Stimulated activated CD4-positive, alpha-beta T cell treated with anti-CD3 and anti-CD28 coated beads, Interleukin-4, amount 100 ng/mL, for 24 hours (primary cell): ENCODE results near the gene GRID2.

Experiments used
- DNase-seq: peaks from one replicate; pipeline ENCODE4 v3.0.0-alpha.2; 2020

GRID2 gene

DNA sequence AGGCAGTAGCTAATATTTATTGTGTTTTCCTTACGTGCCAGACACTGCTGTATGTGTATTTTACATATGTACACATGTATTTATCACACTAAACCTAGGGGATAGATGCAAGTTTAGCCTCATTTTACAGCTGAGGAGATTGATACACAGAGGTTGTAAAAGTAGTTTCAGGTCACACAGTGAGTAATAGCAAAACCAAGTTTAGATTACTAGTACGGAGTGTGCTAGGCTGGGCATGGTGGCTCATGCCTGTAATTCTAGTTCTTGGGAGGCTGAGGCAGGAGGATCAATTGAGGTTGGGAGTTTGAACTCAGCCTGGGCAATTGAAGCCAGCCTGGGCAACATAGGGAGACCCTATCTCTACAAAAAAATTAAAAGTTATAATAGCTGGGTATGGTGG, 823.7 kb downstream of the GRID2 start:
- DNase-seq = no peak

- DNase-seq = no peak
Observed at GRCh38 chr4:93132631-93133030, 828.9 kb downstream of the GRID2 start.

DNA sequence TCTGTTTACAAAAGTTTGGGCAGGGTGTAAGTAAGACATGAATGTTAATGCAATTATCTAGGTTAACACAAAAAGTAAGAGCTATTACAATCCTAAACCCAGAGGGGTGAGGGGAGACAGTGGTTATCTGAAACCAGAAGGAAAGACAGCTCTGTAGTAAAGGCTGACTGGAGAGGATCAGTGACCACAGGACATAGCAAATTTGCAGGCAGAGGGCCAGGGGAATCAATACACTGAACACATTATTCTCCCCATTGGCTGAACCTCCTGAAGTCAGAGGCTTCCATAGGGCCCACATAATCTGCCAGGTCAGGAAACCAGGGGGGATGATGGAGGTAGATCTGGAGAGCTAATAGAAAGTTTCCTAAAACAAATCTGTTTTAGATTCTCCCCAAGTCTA, 835.4 kb downstream of the GRID2 start:
- DNase-seq = no peak

GRCh38 chr4:93143902-93144301, 840.1 kb downstream of the GRID2 start:
- no peak for DNase-seq

- DNase-seq = no peak
Observed at GRCh38 chr4:93144644-93145043, 840.9 kb downstream of the GRID2 start.

GRCh38 chr4:93147524-93148212, 843.9 kb downstream of the GRID2 start:
- no peak for DNase-seq

- DNase-seq = no peak
Observed at GRCh38 chr4:93152491-93152890, 848.7 kb downstream of the GRID2 start.

DNA sequence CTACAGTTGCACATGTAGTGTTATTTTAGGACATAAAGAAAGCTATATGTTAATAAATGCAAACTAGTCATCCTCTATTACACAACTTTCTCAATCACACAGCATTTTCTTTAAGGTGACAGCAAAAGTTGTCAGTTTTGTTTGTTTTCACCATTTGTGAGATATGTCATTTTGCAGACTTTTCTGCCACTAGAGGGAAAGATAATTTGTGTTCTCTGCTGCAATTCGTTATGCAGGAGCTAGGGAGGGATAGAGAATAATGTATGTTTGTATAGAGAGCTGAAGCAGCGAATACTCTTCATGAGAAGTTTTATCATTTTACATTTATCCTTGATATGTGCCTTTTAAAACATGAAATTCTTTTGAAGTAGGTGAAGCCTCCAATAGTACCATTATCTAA, 854.2 kb downstream of the GRID2 start:
- no peak for DNase-seq

DNA sequence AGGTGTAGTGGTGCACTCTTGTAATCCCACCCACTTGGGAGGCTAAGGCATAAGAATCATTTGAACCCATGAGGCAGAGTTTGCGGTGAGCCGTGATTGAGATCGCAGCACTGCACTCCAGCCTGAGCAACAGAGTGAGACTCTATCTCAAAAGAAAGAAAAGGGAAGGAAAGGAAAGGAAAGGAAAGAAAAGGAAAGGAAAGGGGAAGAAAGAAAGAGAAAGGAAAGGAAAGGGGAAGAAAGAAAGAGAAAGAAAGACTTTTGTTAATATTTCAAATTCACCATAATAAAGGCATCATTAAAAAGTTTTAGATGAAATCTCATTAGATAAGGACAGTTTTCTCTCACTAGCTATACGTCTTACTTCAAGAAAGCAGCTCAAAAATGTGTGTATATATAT, 864.3 kb downstream of the GRID2 start:
- DNase-seq = no peak

GRCh38 chr4:93169966-93170365, 866.2 kb downstream of the GRID2 start:
- no peak for DNase-seq

GRCh38 chr4:93174598-93174997, 870.8 kb downstream of the GRID2 start:
- DNase-seq = no peak

- no peak for DNase-seq
Observed at GRCh38 chr4:93178279-93178678, 874.5 kb downstream of the GRID2 start.

DNA sequence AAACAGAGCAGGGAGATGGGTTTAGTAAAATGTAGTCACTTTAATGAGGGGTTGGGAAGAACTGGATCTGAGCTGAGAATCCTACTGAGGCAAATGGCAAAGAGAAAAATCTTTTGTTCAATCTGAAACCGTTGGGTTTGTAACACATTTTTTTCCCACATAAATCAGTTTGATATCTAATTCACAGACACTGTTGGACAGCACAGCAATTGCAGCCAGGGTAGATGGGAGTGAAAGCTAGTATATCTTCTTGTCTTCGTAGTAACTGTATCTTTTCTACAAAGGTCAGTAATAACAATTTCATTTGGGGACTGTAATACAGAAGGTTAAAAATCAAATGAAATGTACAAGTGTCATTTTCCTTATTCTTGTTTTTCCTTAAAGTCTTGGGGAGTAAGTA, 875.3 kb downstream of the GRID2 start:
- DNase-seq = no peak

GRCh38 chr4:93182722-93183121, 879.0 kb downstream of the GRID2 start:
- DNase-seq = no peak

DNA sequence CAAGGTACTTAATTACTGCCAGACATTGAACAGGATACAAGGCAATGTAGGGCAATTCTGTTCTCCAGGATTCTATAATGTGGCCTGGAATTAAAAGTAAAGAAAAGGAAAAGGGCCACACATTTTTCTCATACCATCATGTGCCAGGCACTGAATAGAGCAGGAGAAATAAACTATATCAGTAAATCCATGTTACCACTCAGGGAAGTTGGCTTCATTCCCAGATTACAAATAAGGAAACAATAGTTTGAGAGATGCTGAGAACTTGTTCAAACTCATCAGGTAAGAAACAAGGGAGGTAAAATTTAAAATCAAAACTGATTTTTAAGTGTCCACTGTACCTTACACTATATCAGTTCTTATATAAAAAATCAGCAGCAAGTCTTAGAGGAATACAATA, 879.8 kb downstream of the GRID2 start:
- DNase-seq = no peak

GRCh38 chr4:93184053-93184452, 880.3 kb downstream of the GRID2 start:
- DNase-seq = no peak

GRCh38 chr4:93186846-93187245, 883.1 kb downstream of the GRID2 start:
- no peak for DNase-seq

- DNase-seq = no peak
Observed at GRCh38 chr4:93187466-93187865, 883.7 kb downstream of the GRID2 start.

GRCh38 chr4:93187892-93188291, 884.1 kb downstream of the GRID2 start:
- DNase-seq = no peak

DNA sequence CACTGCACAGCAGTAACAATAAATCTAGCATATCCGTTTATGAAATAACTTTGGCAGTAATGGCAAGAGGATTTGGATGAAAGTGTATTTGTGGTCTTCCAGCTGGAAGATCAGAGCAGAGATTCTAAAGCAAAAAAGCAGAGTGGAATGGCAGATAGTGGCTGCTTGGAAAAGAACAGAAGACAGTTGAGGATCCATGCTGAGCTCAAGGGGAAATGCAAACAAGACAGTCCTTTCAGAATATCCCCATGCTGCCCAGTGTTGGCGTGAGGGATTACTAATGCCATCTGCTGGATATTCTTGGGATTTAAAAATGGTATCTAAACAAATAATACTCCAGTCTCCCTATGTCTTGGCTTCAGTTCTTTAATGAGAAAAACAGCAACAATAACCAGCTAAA, 895.7 kb downstream of the GRID2 start:
- DNase-seq = no peak

GRCh38 chr4:93201471-93202096, 897.8 kb downstream of the GRID2 start:
- DNase-seq = no peak

GRCh38 chr4:93203708-93204107, 899.9 kb downstream of the GRID2 start:
- no peak for DNase-seq

- no peak for DNase-seq
Observed at GRCh38 chr4:93212250-93212649, 908.5 kb downstream of the GRID2 start.

- no peak for DNase-seq
Observed at GRCh38 chr4:93216646-93217045, 912.9 kb downstream of the GRID2 start.

GRCh38 chr4:93217431-93217830, 913.7 kb downstream of the GRID2 start:
- DNase-seq = no peak
